ENCODE data around the gene PREX1.

PREX1 gene

GRCh38 chr20:48711696-48712464 lies 115.9 kb downstream of the PREX1 start:
- no peak for FAIRE-seq

GRCh38 chr20:48711044-48711428 lies 116.8 kb downstream of the PREX1 start:
- FAIRE-seq: no peak

- no peak for FAIRE-seq
Measured at GRCh38 chr20:48710341-48711043, 117.3 kb downstream of the PREX1 start.

GRCh38 chr20:48709744-48710143 lies 118.1 kb downstream of the PREX1 start:
- no peak for FAIRE-seq

- FAIRE-seq: no peak
Measured at GRCh38 chr20:48709058-48709691, 118.6 kb downstream of the PREX1 start.

- no peak for FAIRE-seq
Measured at GRCh38 chr20:48708630-48709029, 119.2 kb downstream of the PREX1 start.

- FAIRE-seq: no peak
Measured at GRCh38 chr20:48708116-48708515, 119.7 kb downstream of the PREX1 start.

- FAIRE-seq: no peak
Measured at GRCh38 chr20:48706710-48707365, 121.0 kb downstream of the PREX1 start.

- FAIRE-seq: no peak
Measured at GRCh38 chr20:48706116-48706656, 121.6 kb downstream of the PREX1 start.

- FAIRE-seq: no peak
Measured at GRCh38 chr20:48705240-48706115, 122.3 kb downstream of the PREX1 start.

- FAIRE-seq: no peak
Measured at GRCh38 chr20:48704761-48705160, 123.0 kb downstream of the PREX1 start.

GRCh38 chr20:48703511-48704219 lies 124.1 kb downstream of the PREX1 start:
- FAIRE-seq: no peak

GRCh38 chr20:48703107-48703506 lies 124.7 kb downstream of the PREX1 start:
- FAIRE-seq: no peak

GRCh38 chr20:48702455-48702913 lies 125.3 kb downstream of the PREX1 start:
- no peak for FAIRE-seq

- no peak for FAIRE-seq
Measured at GRCh38 chr20:48701702-48702101, 126.1 kb downstream of the PREX1 start.

- no peak for FAIRE-seq
Measured at GRCh38 chr20:48698507-48699267, 129.1 kb downstream of the PREX1 start.

GRCh38 chr20:48697845-48698491 lies 129.8 kb downstream of the PREX1 start:
- no peak for FAIRE-seq

GRCh38 chr20:48696671-48697070 lies 131.1 kb downstream of the PREX1 start:
- no peak for FAIRE-seq

- FAIRE-seq: no peak
Measured at GRCh38 chr20:48695738-48696137, 132.1 kb downstream of the PREX1 start.

- FAIRE-seq: no peak
Measured at GRCh38 chr20:48695255-48695654, 132.5 kb downstream of the PREX1 start.
